Measurements from ENCODE around the gene SLC5A2. TPM values are rescaled to one million over a fixed set of nuclear protein-coding genes. Genes with fewer than 3 reads are reported as not detected.

The SLC5A2 gene
- total and polyA plus RNA-seq, 7 donors, result 0.08 to 0.35 (median 0.26) TPM; not detected in 4

- ATAC-seq (no peak), DNase-seq (no peak)
- Histone ChIP-seq H3K4me1 (no peaks in the 10 kb centered on the region), H3K9me3 (no peaks in the 10 kb centered on the region), H3K27me3 (ENCODE audit: insufficient read depth in 3 of 3, low read length in 2 of 3) (peaks cover 0 to 87% (median 23%) of the 10 kb centered on the region in 3 donors), H3K36me3 (ENCODE audit: insufficient read depth in 1 of 2, low read depth in 1 of 2) (no peaks in the 10 kb centered on the region), H3K4me3 (no peak overlapping the region), H3K27ac (no peak overlapping the region)
- intact Hi-C loops (cut with DNase I), result no loop called here
- 51 to 60% (median 58%) methylated on average over 2 of the region's 2 CpGs for WGBS, 3 donors
- TF ChIP-seq, protein P1, sequence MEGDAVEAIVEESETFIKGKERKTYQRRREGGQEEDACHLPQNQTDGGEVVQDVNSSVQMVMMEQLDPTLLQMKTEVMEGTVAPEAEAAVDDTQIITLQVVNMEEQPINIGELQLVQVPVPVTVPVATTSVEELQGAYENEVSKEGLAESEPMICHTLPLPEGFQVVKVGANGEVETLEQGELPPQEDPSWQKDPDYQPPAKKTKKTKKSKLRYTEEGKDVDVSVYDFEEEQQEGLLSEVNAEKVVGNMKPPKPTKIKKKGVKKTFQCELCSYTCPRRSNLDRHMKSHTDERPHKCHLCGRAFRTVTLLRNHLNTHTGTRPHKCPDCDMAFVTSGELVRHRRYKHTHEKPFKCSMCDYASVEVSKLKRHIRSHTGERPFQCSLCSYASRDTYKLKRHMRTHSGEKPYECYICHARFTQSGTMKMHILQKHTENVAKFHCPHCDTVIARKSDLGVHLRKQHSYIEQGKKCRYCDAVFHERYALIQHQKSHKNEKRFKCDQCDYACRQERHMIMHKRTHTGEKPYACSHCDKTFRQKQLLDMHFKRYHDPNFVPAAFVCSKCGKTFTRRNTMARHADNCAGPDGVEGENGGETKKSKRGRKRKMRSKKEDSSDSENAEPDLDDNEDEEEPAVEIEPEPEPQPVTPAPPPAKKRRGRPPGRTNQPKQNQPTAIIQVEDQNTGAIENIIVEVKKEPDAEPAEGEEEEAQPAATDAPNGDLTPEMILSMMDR (IDR thresholded peaks at IDR 0.05), result no peak
Observed at GRCh38 chr16:31532120-31532519, 49.2 kb downstream of the SLC5A2 start.

GRCh38 chr16:31532896-31533295, 50.0 kb downstream of the SLC5A2 start:
- WGBS, 3 donors, result 77 to 82% (median 81%) methylated on average over 4 of the region's 4 CpGs

DNA sequence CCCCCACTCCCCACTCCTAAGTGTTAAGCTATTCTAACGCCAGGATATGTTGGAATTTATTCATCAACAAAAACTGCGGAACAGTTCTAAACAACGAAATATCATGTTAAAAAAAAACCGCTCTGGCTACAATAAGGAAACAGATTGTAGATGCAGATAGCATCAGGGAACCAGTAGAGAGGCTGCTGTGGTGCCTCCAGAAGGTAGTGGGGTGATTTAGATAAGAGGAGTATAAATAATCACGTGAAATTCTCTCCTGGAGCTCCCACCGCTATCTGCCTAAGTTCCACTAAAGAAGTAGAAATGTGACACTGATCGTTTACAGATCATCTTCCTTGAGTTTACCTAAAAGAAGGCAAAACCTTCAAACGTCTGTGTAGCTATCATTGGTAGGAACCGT, 52.8 kb downstream of the SLC5A2 start:
- WGBS, 3 donors, result 60 to 68% (median 62%) methylated on average over 9 of the region's 9 CpGs
- Histone ChIP-seq H3K4me3 (no peak overlapping the region), H3K9me3 (no peaks in the 10 kb centered on the region), H3K36me3 (ENCODE audit: insufficient read depth in 1 of 2, low read depth in 1 of 2) (no peaks in the 10 kb centered on the region), H3K27me3 (ENCODE audit: insufficient read depth in 3 of 3, low read length in 2 of 3) (peaks cover 2 to 86% (median 21%) of the 10 kb centered on the region in 3 donors), H3K4me1 (no peaks in the 10 kb centered on the region), H3K27ac (no peak overlapping the region)
- TF ChIP-seq, protein P1 (IDR thresholded peaks at IDR 0.05), result no peak
- intact Hi-C loops (cut with DNase I), result no loop called here
- no peak for ATAC-seq
- no peak for DNase-seq

More at GRCh38 chr16:31532896-31533295, 50.0 kb downstream of the SLC5A2 start:
- ATAC-seq, result no peak
- DNase-seq, result no peak
- no peak overlapping the region for H3K27ac ChIP-seq
- H3K27me3 ChIP-seq (ENCODE audit: insufficient read depth in 3 of 3, low read length in 2 of 3), result peaks cover 0 to 87% (median 24%) of the 10 kb centered on the region in 3 donors
- no peaks in the 10 kb centered on the region for H3K4me1 ChIP-seq
- TF ChIP-seq, protein P1 (IDR thresholded peaks at IDR 0.05), result no peak
- H3K9me3 ChIP-seq, result no peaks in the 10 kb centered on the region
- H3K36me3 ChIP-seq (ENCODE audit: insufficient read depth in 1 of 2, low read depth in 1 of 2), result no peaks in the 10 kb centered on the region
- intact Hi-C loops (cut with DNase I), result no loop called here
- no peak overlapping the region for H3K4me3 ChIP-seq

GRCh38 chr16:31536804-31537361, 54.0 kb downstream of the SLC5A2 start:
- TF ChIP-seq, protein P1 (IDR thresholded peaks at IDR 0.05), result no peak
- Histone ChIP-seq H3K36me3 (ENCODE audit: insufficient read depth in 1 of 2, low read depth in 1 of 2) (no peaks in the 10 kb centered on the region), H3K27me3 (ENCODE audit: insufficient read depth in 3 of 3, low read length in 2 of 3) (peaks cover 2 to 77% (median 16%) of the 10 kb centered on the region in 3 donors), H3K9me3 (no peaks in the 10 kb centered on the region), H3K27ac (no peak overlapping the region), H3K4me1 (no peaks in the 10 kb centered on the region), H3K4me3 (no peak overlapping the region)
- intact Hi-C loops (cut with DNase I), result no loop called here
- no peak for ATAC-seq
- no peak for DNase-seq
- 66 to 87% (median 71%) methylated on average over 15 to 21 of the region's 21 CpGs for WGBS, 3 donors

All from psoas muscle (tissue), 8 donors.